H9 (cell line): ENCODE data around the gene TNC. TPM values are rescaled to one million over a fixed set of nuclear protein-coding genes. Genes with fewer than 3 reads are reported as not detected.

Source experiments
- DNase-seq: peaks from one replicate; pipeline ENCODE4 v3.0.0-alpha.2; 2017
- H2AFZ ChIP-seq: one replicate; pipeline ENCODE4 v1.6.1; 2013; ENCODE audit warnings: mild to moderate bottlenecking, low read length, control low read depth, moderate library complexity
- H2AK5ac ChIP-seq: 2 replicates; pipeline ENCODE4 v1.6.1; 2013; ENCODE audit warnings: low read length, control low read depth, mixed read lengths; ENCODE audit not compliant: insufficient read length
- H2BK120ac ChIP-seq: one replicate; pipeline ENCODE4 v1.6.1; 2013; ENCODE audit warnings: low read depth, mild to moderate bottlenecking, low read length, control low read depth, inconsistent platforms; ENCODE audit not compliant: poor library complexity, severe bottlenecking
- H2BK12ac ChIP-seq: 2 replicates; pipeline ENCODE4 v1.6.1; 2013; ENCODE audit warnings: low read length, control low read depth, mixed read lengths, low read depth; ENCODE audit not compliant: insufficient read length
- H2BK15ac ChIP-seq: 2 replicates; pipeline ENCODE4 v1.6.1; 2013; ENCODE audit warnings: low read depth, low read length, control low read depth
- H2BK20ac ChIP-seq: one replicate; pipeline ENCODE4 v1.6.1; 2013; ENCODE audit warnings: low read depth, mild to moderate bottlenecking, low read length, control low read depth, inconsistent platforms; ENCODE audit not compliant: poor library complexity, severe bottlenecking
- H2BK5ac ChIP-seq: 2 replicates; pipeline ENCODE4 v1.6.1; 2013; ENCODE audit warnings: low read length, control low read depth, mixed read lengths; ENCODE audit not compliant: insufficient read length
- H3K14ac ChIP-seq: 2 replicates; pipeline ENCODE4 v1.6.1; 2013; ENCODE audit warnings: low read length, control low read depth; ENCODE audit not compliant: insufficient read depth
- H3K18ac ChIP-seq: 2 replicates; pipeline ENCODE4 v1.6.1; 2013; ENCODE audit warnings: low read depth, mild to moderate bottlenecking, mixed read lengths, low read length, control low read depth; ENCODE audit not compliant: insufficient read length
- H3K23ac ChIP-seq: 2 replicates; pipeline ENCODE4 v1.6.1; 2013; ENCODE audit warnings: low read length, control low read depth, mixed read lengths, low read depth; ENCODE audit not compliant: insufficient read length
- H3K23me2 ChIP-seq: 2 replicates; pipeline ENCODE4 v1.6.1; 2013; ENCODE audit warnings: low read depth, mild to moderate bottlenecking, mixed read lengths, low read length, control low read depth; ENCODE audit not compliant: insufficient read length, poor library complexity, severe bottlenecking
- H3K27ac ChIP-seq: 2 replicates; pipeline ENCODE4 v1.5.1; 2013; ENCODE audit warnings: low read length, control low read depth, mixed read lengths, low read depth; ENCODE audit not compliant: insufficient read length
- H3K27me3 ChIP-seq: 2 replicates; pipeline ENCODE4 v1.6.1; 2013; ENCODE audit warnings: low read length, control low read depth, inconsistent platforms; ENCODE audit not compliant: insufficient read depth
- H3K4ac ChIP-seq: 2 replicates; pipeline ENCODE4 v1.6.1; 2013; ENCODE audit warnings: low read depth, mild to moderate bottlenecking, control low read depth, inconsistent platforms, low read length, moderate library complexity
- H3K4me1 ChIP-seq: 2 replicates; pipeline ENCODE4 v1.6.1; 2013; ENCODE audit warnings: low read length, control low read depth, inconsistent platforms; ENCODE audit not compliant: insufficient read depth
- H3K4me2 ChIP-seq: 2 replicates; pipeline ENCODE4 v1.6.1; 2013; ENCODE audit warnings: low read length, control low read depth, mixed read lengths; ENCODE audit not compliant: insufficient read length, insufficient read depth
- H3K56ac ChIP-seq: 2 replicates; pipeline ENCODE4 v1.6.1; 2013; ENCODE audit warnings: low read depth, mild to moderate bottlenecking, mixed read lengths, low read length, control low read depth; ENCODE audit not compliant: insufficient read length
- H3K79me1 ChIP-seq: 2 replicates; pipeline ENCODE4 v1.6.1; 2013; ENCODE audit warnings: low read depth, mild to moderate bottlenecking, moderate library complexity, low read length, control low read depth, inconsistent platforms; ENCODE audit not compliant: insufficient read depth, poor library complexity, severe bottlenecking
- H3K79me2 ChIP-seq: 2 replicates; pipeline ENCODE4 v1.6.1; 2013; ENCODE audit warnings: low read length, control low read depth, inconsistent platforms; ENCODE audit not compliant: insufficient read depth
- H3K9ac ChIP-seq: 2 replicates; pipeline ENCODE4 v1.6.1; 2013; ENCODE audit warnings: low read length, control low read depth, mixed read lengths; ENCODE audit not compliant: insufficient read length; ENCODE audit errors: extremely low read depth
- H3K9me3 ChIP-seq: one replicate; pipeline ENCODE4 v1.6.1; 2013; ENCODE audit warnings: low read depth, low read length, inconsistent platforms; ENCODE audit not compliant: control insufficient read depth
- H3T11ph ChIP-seq: one replicate; pipeline ENCODE4 v1.6.1; 2013; ENCODE audit warnings: mild to moderate bottlenecking, low read length, control low read depth, inconsistent platforms
- H4K20me1 ChIP-seq: one replicate; pipeline ENCODE4 v1.6.1; 2013; ENCODE audit not compliant: control insufficient read depth, insufficient read length, insufficient read depth
- H4K5ac ChIP-seq: 2 replicates; pipeline ENCODE4 v1.6.1; 2013; ENCODE audit warnings: low read depth, mild to moderate bottlenecking, mixed read lengths, low read length, control low read depth; ENCODE audit not compliant: insufficient read length
- H4K8ac ChIP-seq: replicated peaks from 2 replicates; pipeline ENCODE4 v1.6.1; 2013; ENCODE audit warnings: low read length, control low read depth, mixed read lengths, low read depth; ENCODE audit not compliant: insufficient read length
- H4K91ac ChIP-seq: 2 replicates; pipeline ENCODE4 v1.6.1; 2013; ENCODE audit warnings: low read depth, mild to moderate bottlenecking, moderate library complexity, mixed read lengths, low read length, control low read depth; ENCODE audit not compliant: insufficient read length
- H3K27ac Mint-ChIP-seq, 3 experiments: 2 replicates in 2 of 3; 3 replicates in 1 of 3; pipeline ENCODE4 v1.8.0; 2020 to 2021; ENCODE audit warnings: mixed read lengths in 3 of 3, mild to moderate bottlenecking in 1 of 3, moderate library complexity in 1 of 3
- H3K27me3 Mint-ChIP-seq: 2 replicates; pipeline ENCODE4 v1.8.0; 2021; ENCODE audit warnings: low read depth, mild to moderate bottlenecking, moderate library complexity, mixed read lengths
- H3K36me3 Mint-ChIP-seq, 3 experiments: 2 replicates in 2 of 3; 3 replicates in 1 of 3; pipeline ENCODE4 v1.8.0; 2020 to 2021; ENCODE audit warnings: low read depth in 3 of 3, mixed read lengths in 3 of 3; ENCODE audit not compliant: insufficient read depth in 1 of 3
- H3K4me1 Mint-ChIP-seq, 2 experiments: 2 replicates each; pipeline ENCODE4 v1.8.0; 2020; ENCODE audit warnings: mixed read lengths in 2 of 2
- H3K4me3 Mint-ChIP-seq, 2 experiments: 2 replicates in 1 of 2; 3 replicates in 1 of 2; pipeline ENCODE4 v1.8.0; 2020 to 2021; ENCODE audit warnings: mild to moderate bottlenecking in 2 of 2, mixed read lengths in 2 of 2, moderate library complexity in 1 of 2
- H3K9me3 Mint-ChIP-seq, 2 experiments: 2 replicates in 1 of 2; 3 replicates in 1 of 2; pipeline ENCODE4 v1.8.0; 2020; ENCODE audit warnings: mild to moderate bottlenecking in 2 of 2, mixed read lengths in 2 of 2, moderate library complexity in 1 of 2
- CTCF ChIP-seq: fragments of 200-600 bp; sonication (generic); conservative IDR thresholded peaks from 3 replicates; pipeline ENCODE4 v1.8.0; 2021; ENCODE audit warnings: antibody characterized with exemption, mild to moderate bottlenecking
- total RNA-seq: library from RNA; stranded (reverse); gene quantifications from 2 replicates; pipeline ENCODE4 v1.2.1, GENCODE V29; 2021

TNC gene
- total RNA-seq, 1 experiment from 2014 or later: 0.63 TPM

DNA sequence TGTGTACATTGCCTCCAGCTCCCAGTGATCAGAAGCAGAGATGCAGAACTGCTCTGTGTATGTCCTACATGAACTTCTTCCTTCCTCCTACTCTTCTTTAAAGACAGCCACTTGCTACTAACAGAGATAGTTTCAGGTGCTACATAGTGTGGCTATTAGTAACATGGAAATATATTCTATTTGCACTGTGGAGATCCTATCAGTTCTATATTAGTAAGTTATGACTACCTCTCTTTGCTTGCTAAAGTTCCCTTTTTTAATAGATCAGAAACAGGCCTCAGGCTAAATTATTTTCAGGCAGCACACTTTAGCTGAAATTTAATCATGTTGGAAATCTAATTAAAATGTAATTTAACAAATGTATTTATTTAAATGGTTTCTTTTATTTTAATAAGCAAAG, 123.2 kb downstream of the TNC start:
- H3K9me3 Mint-ChIP-seq: no peaks in the 10 kb centered on the region

More for the DNA sequence above, 123.2 kb downstream of the TNC start:
- no peaks in the 10 kb centered on the region for H3K4me1 ChIP-seq
- no peak overlapping the region for H4K5ac ChIP-seq
- no peak for DNase-seq
- Mint-ChIP-seq H3K4me1 (peaks cover 0 to 4% of the 10 kb centered on the region in 2 experiments; a peak in 1 of 4 replicates), H3K36me3 (no peaks in the 10 kb centered on the region), H3K27ac (no peak overlapping the region), H3K4me3 (no peak overlapping the region), H3K27me3 (peaks cover 78% of the 10 kb centered on the region)
- H3K23me2 ChIP-seq: no peaks in the 10 kb centered on the region
- no peak overlapping the region for H3K56ac ChIP-seq
- H2BK12ac ChIP-seq: no peak overlapping the region
- H2BK15ac ChIP-seq: no peak overlapping the region
- H2BK120ac ChIP-seq: no peak overlapping the region
- no peak overlapping the region for H3T11ph ChIP-seq
- no peak overlapping the region for H2BK5ac ChIP-seq
- H3K9me3 ChIP-seq: no peaks in the 10 kb centered on the region
- no peak overlapping the region for H4K91ac ChIP-seq
- H3K79me1 ChIP-seq: no peaks in the 10 kb centered on the region
- H3K27me3 ChIP-seq: no peaks in the 10 kb centered on the region; the same call in 1 of the 2 replicates
- H3K79me2 ChIP-seq: no peaks in the 10 kb centered on the region; the same call in 1 of the 2 replicates
- H2BK20ac ChIP-seq: no peak overlapping the region
- H3K23ac ChIP-seq: no peak overlapping the region
- no peak overlapping the region for H3K4me2 ChIP-seq
- no peak overlapping the region for H3K14ac ChIP-seq
- no peak overlapping the region for H2AFZ ChIP-seq
- H4K8ac ChIP-seq: no peak overlapping the region
- H3K18ac ChIP-seq: no peak overlapping the region
- H3K27ac ChIP-seq: no peak overlapping the region
- H4K20me1 ChIP-seq: no peaks in the 10 kb centered on the region
- no peak overlapping the region for H2AK5ac ChIP-seq
- H3K9ac ChIP-seq: no peak overlapping the region
- no peak overlapping the region for H3K4ac ChIP-seq
- no peak for TF ChIP-seq CTCF
